GM23248 (cell line): ENCODE data around the gene PPP2R5B. TPM values are rescaled to one million over a fixed set of nuclear protein-coding genes. Genes with fewer than 3 reads are reported as not detected.

Experiments used
- DNase-seq: peaks from one replicate; pipeline ENCODE4 v3.0.0-alpha.2; 2015
- H2AFZ ChIP-seq: fragments of 200-600 bp; sonication (generic); 2 replicates; pipeline ENCODE4 v1.6.1; 2016; ENCODE audit warnings: antibody characterized with exemption
- H3F3A ChIP-seq: fragments of 200-600 bp; sonication (generic); 2 replicates; pipeline ENCODE4 v1.6.1; 2016; ENCODE audit warnings: mild to moderate bottlenecking, antibody characterized with exemption, mixed run types; ENCODE audit not compliant: insufficient read depth
- H3K27ac ChIP-seq: fragments of 200-600 bp; sonication (generic); 2 replicates; pipeline ENCODE4 v1.5.1; 2016; ENCODE audit warnings: mild to moderate bottlenecking
- H3K27me3 ChIP-seq: fragments of 200-600 bp; sonication (generic); replicated peaks from 2 replicates; pipeline ENCODE4 v1.6.1; 2016; ENCODE audit warnings: mild to moderate bottlenecking; ENCODE audit not compliant: insufficient read depth
- H3K36me3 ChIP-seq: fragments of 200-600 bp; sonication (generic); 2 replicates; pipeline ENCODE4 v1.6.1; 2016; ENCODE audit warnings: low read depth, mild to moderate bottlenecking
- H3K4me1 ChIP-seq: fragments of 200-600 bp; sonication (generic); 2 replicates; pipeline ENCODE4 v1.6.1; 2016; ENCODE audit warnings: mild to moderate bottlenecking; ENCODE audit not compliant: insufficient read depth
- H3K4me2 ChIP-seq: fragments of 200-600 bp; sonication (generic); one replicate; pipeline ENCODE4 v1.6.1; 2016; ENCODE audit warnings: mild to moderate bottlenecking; ENCODE audit not compliant: unreplicated experiment
- H3K4me3 ChIP-seq: fragments of 200-600 bp; sonication (generic); 2 replicates; pipeline ENCODE4 v1.5.1; 2016; ENCODE audit warnings: mild to moderate bottlenecking
- H3K79me2 ChIP-seq: fragments of 200-600 bp; sonication (generic); 2 replicates; pipeline ENCODE4 v1.6.1; 2016; ENCODE audit warnings: mild to moderate bottlenecking; ENCODE audit not compliant: insufficient read depth
- H3K9ac ChIP-seq: fragments of 200-600 bp; sonication (generic); 2 replicates; pipeline ENCODE4 v1.6.1; 2016; ENCODE audit warnings: mild to moderate bottlenecking
- H3K9me2 ChIP-seq: fragments of 200-600 bp; sonication (generic); 2 replicates; pipeline ENCODE4 v1.6.1; 2016; ENCODE audit warnings: mixed run types, mild to moderate bottlenecking, moderate library complexity; ENCODE audit not compliant: insufficient read depth
- H3K9me3 ChIP-seq: fragments of 200-600 bp; sonication (generic); one replicate; pipeline ENCODE4 v1.6.1; 2017; ENCODE audit warnings: low read depth
- H4K20me1 ChIP-seq: fragments of 200-600 bp; sonication (generic); 2 replicates; pipeline ENCODE4 v1.6.0; 2016; ENCODE audit not compliant: insufficient read depth
- EZH2 ChIP-seq: fragments of 200-600 bp; sonication (generic); IDR thresholded peaks from 2 replicates; pipeline ENCODE4 v1.6.1; 2018; ENCODE audit warnings: antibody characterized with exemption, mild to moderate bottlenecking; ENCODE audit not compliant: insufficient read depth, poor library complexity, severe bottlenecking
- EZH2phosphoT487 ChIP-seq: fragments of 200-600 bp; sonication (generic); IDR thresholded peaks from 2 replicates; pipeline ENCODE4 v1.6.1; 2018; ENCODE audit warnings: antibody characterized with exemption, moderate library complexity, mild to moderate bottlenecking, low read depth; ENCODE audit not compliant: insufficient read depth
- WGBS, 2 experiments: methylation state at CpG; one replicate each; pipeline ENCODE4 v1.1.6; 2015 to 2017; ENCODE audit warnings: low lambda C conversion rate in 2 of 2, low coverage in 1 of 2; ENCODE audit errors: missing lambda C conversion rate in 2 of 2; 5-methylcytosine and 5-hydroxymethylcytosine counted together
- in situ Hi-C: fragments of 300-500 bp; cut with MboI; formaldehyde crosslinking; loops from 2 replicates; pipeline ENCODE4 v1.15.0; 2020
- polyA plus RNA-seq: library from polyadenylated mRNA; unstranded; fragments of >200 nt; fragmentation: Nextera tagmentation; extraction: Ambion mirVana; gene quantifications from 2 replicates; pipeline ENCODE4 v1.2.1, GENCODE V29; 2016
- total RNA-seq: library from RNA; depleted of rRNA; stranded (reverse); fragments of >200 nt; shearing (Covaris generic); gene quantifications from 2 replicates; pipeline ENCODE4 v1.2.3, GENCODE V29; 2014

The PPP2R5B gene
- total and polyA plus RNA-seq, 2 experiments from 2014 or later: 16.4 to 27.3 TPM

- Histone ChIP-seq H2AFZ (no peak overlapping the region), H4K20me1 (no peaks in the 10 kb centered on the region), H3K4me3 (no peak overlapping the region), H3K79me2 (no peaks in the 10 kb centered on the region), H3K9ac (no peak overlapping the region), H3K36me3 (no peaks in the 10 kb centered on the region), H3K9me2 (no peaks in the 10 kb centered on the region), H3K27me3 (no peaks in the 10 kb centered on the region), H3K9me3 (no peaks in the 10 kb centered on the region), H3K4me1 (no peaks in the 10 kb centered on the region), H3K27ac (no peak overlapping the region), H3K4me2 (no peak overlapping the region), H3F3A (peaks cover 9% of the 10 kb centered on the region)
- TF ChIP-seq EZH2 (no peak), EZH2phosphoT487 (no peak)
- DNase-seq: no peak
- in situ Hi-C loops: no loop called here
- WGBS, 2 experiments: 80 to 83% methylated on average over 5 of the region's 5 CpGs
Measured at GRCh38 chr11:64883575-64883974, 40.9 kb upstream of the PPP2R5B start.

GRCh38 chr11:64884019-64884418 is 40.5 kb upstream of the PPP2R5B start:
- no peaks in the 10 kb centered on the region for H3K9me3 ChIP-seq
- peaks cover 9% of the 10 kb centered on the region for H3F3A ChIP-seq
- no peak overlapping the region for H3K9ac ChIP-seq
- H2AFZ ChIP-seq: no peak overlapping the region
- H4K20me1 ChIP-seq: no peaks in the 10 kb centered on the region
- no peaks in the 10 kb centered on the region for H3K79me2 ChIP-seq
- H3K27ac ChIP-seq: no peak overlapping the region
- H3K4me2 ChIP-seq: no peak overlapping the region
- TF ChIP-seq EZH2phosphoT487 (no peak), EZH2 (no peak)
- WGBS, 2 experiments: 79 to 87% methylated on average over 7 to 8 of the region's 8 CpGs
- no peak for DNase-seq
- H3K4me3 ChIP-seq: no peak overlapping the region
- no peaks in the 10 kb centered on the region for H3K9me2 ChIP-seq
- H3K27me3 ChIP-seq: no peaks in the 10 kb centered on the region
- no peaks in the 10 kb centered on the region for H3K4me1 ChIP-seq
- no peaks in the 10 kb centered on the region for H3K36me3 ChIP-seq
- in situ Hi-C loops: no loop called here

- Histone ChIP-seq H3K9me2 (no peaks in the 10 kb centered on the region), H3K27ac (peak overlapping the region; percentile 52), H3K79me2 (no peaks in the 10 kb centered on the region), H3K9me3 (no peaks in the 10 kb centered on the region), H3K36me3 (no peaks in the 10 kb centered on the region), H2AFZ (peak overlapping the region; percentile 41; the same call in 1 of the 2 replicates), H3K4me1 (no peaks in the 10 kb centered on the region), H4K20me1 (no peaks in the 10 kb centered on the region), H3K4me3 (no peak overlapping the region), H3K4me2 (no peak overlapping the region), H3F3A (peaks cover 9% of the 10 kb centered on the region), H3K27me3 (no peaks in the 10 kb centered on the region), H3K9ac (no peak overlapping the region)
- in situ Hi-C loops: no loop called here
- 77 to 80% methylated on average over 15 of the region's 15 CpGs for WGBS, 2 experiments
- TF ChIP-seq EZH2phosphoT487: no peak
- peak; percentile 65 for DNase-seq
Measured at GRCh38 chr11:64885367-64886286, 38.9 kb upstream of the PPP2R5B start.

GRCh38 chr11:64887234-64887756 is 37.2 kb upstream of the PPP2R5B start:
- no peaks in the 10 kb centered on the region for H3K9me3 ChIP-seq
- DNase-seq: no peak
- H3K79me2 ChIP-seq: no peaks in the 10 kb centered on the region
- H3K9ac ChIP-seq: no peak overlapping the region
- TF ChIP-seq EZH2phosphoT487 (no peak), EZH2 (no peak)
- no peaks in the 10 kb centered on the region for H3K36me3 ChIP-seq
- H3K27ac ChIP-seq: no peak overlapping the region
- H3F3A ChIP-seq: peaks cover 9% of the 10 kb centered on the region
- H2AFZ ChIP-seq: peak overlapping the region; percentile 90
- H3K9me2 ChIP-seq: no peaks in the 10 kb centered on the region
- H4K20me1 ChIP-seq: no peaks in the 10 kb centered on the region
- 76 to 86% methylated on average over 8 of the region's 8 CpGs for WGBS, 2 experiments
- in situ Hi-C loops: no loop called here
- H3K4me1 ChIP-seq: no peaks in the 10 kb centered on the region
- no peak overlapping the region for H3K4me3 ChIP-seq
- no peak overlapping the region for H3K4me2 ChIP-seq
- H3K27me3 ChIP-seq: no peaks in the 10 kb centered on the region
